ENCODE data around the gene CNTFR.
"Not testable (repeated sequence)": the region's sequence is repeated elsewhere in the genome, so short reads cannot be mapped to it uniquely, and the experiment has no call there.

CNTFR gene

DNA sequence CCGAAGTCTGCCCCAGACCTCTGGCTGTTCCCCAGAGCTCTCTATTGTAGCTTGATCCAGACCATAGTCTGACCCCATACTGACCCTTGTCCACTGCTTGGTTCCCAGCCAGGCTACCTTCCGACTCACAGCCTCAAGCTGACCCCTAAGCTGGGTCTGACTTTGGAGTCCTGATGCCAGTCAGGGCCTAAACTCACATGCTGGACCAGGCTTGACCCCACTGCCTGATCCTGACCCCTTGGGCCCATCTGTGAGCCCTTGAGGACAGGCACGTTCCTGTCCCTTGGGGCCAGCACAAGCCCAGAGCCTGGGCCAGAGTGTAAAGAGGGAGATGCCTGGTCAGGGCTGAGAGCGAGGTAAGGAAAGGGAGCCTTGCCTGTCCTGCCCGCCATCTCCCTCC is 34.0 kb downstream of the CNTFR start:
- no peak for DNase-seq (ENCODE audit: low read depth, low spot score)

DNA sequence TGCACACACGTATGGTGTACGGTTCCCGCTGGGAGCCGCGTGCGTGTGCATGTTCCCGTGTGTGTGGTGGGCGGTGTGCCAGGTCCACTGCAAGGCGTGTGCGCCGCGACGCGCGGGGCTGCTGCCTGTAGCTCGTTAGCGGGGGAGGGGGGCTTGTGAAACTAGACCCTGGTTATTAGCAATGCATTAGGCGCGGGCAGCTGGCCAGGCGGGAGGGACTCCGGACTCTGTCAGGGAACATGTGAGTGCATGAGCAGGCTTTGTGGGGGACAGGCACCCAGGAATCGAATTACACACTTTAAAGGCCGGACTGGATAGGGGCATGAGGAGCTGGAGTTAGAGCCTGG is 34.5 kb downstream of the CNTFR start:
- peak; percentile 36 for DNase-seq (ENCODE audit: low read depth, low spot score)

DNA sequence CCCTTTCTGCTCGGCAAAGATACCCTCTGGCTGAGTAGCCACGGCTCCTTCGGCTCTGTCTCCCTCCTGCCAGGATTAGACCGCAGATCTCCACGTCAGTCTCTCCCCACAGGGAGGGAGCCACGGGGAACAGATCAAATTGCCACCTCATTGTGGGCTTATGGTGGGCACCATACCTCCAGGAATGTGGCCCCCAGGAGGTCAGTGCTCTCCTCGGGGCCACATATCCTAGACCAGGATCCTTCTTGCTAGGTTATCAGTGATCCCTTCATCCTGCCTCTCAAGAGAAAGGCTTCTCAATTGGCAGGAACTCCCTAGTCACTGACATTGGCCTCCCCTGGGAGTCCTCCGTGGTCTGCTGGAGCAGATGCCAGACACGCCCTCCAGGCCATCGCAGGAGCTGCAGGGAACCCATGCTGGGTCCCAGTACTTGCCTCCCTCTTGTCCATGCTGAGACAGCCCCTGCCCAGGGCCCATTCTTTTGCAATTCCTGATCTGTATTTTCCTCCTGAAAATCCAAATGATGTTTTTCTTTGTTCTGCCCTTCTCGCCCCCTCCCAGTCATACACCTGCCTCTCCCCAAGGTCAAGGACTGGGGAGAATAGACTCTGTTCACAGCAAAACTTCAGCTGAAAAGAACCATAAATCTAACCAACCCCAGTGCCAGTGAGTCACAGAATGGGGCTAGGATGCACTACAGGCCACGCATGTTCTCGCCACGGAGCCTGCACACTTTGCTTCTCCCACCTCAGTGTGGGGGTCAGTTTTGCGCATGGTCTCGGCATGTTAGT is 35.1 kb downstream of the CNTFR start:
- no peak for DNase-seq (ENCODE audit: low read depth, low spot score)

DNA sequence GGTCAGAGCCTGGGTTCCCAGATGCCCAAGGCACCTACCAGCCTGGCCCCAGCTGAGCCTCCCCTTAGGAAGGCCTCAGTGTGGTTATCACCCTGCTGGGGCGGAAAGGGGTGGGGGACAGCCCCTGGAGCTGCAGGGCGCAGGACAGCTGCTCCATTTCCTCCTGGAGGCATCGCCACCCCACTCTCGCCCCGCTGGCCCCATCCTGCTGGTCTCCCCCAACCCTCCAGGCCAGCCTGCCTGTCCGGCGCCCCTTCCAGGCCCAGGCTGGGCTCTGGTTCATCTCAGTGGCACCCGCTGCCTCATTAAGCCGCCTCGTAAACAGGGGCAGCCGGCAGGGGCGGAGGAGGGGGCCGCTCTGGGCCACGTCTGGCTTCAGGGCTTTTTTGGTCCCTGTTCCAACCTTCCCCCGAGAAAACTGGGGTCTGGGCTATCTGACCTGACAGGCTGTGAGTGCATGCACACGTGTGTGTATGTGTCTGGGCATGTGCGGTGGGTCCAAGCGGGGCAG is 36.0 kb downstream of the CNTFR start:
- DNase-seq (ENCODE audit: low read depth, low spot score), result no peak

DNA sequence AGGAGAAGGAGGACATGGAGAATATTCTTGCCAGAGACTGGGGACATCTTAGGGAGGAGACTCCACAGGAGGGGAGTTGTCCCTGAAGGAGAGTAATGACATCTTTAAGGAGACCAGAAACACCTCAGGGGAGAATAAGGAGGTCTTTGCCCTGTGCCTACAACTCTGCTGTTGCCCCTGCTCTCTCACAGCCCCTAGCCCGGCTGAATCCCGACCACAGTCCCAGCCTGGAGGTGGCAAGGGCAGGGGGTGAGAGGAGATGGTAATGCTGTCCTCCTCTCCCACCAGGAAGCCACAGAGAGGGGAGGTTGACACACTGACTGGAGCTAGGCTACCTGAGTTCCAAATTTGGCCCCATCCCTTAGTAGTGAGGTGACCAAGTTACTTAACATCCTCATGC is 36.5 kb downstream of the CNTFR start:
- no peak for DNase-seq (ENCODE audit: low read depth, low spot score)

DNA sequence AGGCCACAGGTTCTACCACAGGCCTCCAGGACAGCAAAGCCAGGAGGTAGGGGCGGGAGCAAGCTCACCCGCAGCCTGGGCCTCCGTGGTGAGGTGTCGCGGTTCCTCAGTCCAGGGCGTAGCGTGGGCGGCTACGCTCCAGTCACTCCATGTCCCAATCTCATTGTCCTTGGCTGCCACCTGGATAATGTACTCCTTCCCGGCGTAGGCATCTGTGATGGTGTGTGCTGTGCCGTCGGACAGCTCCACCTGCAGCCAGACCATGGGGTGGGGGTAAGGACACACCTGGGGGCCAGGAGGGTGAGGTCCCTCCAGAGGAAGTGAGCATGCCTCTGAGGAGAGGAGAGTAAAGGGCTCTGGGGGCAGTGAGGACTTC is 36.9 kb downstream of the CNTFR start:
- no peak for DNase-seq (ENCODE audit: low read depth, low spot score)

DNA sequence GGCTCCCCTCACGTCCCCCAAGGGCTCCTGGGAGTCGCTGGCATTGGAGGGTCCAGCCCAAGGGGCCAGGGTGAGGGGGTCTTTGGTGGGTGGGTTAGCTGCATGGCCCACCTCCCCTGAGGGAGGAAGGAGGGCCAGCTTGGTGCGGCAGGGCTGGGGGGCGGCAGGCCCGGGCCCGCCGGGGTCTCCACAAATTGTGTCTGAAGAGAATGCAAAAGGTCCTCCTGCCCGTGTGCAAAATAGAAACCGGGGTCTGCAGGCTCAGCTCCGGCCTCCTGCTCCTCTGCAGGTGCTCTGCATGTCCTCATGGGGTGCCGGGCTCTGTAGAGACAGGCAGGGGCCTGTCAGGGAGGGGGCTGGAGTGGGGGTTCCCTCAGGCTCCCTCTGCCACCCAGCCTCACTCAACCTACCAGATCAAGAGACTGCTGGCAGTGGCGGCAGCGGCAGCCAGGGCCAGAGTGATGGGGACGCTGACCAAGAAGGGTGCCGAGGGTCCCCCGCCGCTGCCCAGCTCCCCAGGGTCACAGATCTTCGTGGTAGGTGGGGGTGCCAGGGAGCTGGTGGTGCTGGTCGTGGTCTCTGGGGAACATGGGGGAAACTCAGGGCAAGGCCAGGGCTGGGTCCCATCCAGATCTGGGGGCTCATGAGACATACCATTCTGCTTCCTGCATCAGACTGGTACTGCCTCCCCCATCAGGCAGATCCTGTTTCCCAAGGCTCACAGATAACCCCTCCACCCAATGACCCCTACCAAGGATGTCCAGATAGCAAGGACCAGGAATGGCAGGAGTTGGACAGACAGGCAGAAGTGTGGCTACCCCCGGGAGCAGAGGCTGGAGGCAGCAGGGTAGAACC is 37.5 kb downstream of the CNTFR start:
- no peak for DNase-seq (ENCODE audit: low read depth, low spot score)

DNA sequence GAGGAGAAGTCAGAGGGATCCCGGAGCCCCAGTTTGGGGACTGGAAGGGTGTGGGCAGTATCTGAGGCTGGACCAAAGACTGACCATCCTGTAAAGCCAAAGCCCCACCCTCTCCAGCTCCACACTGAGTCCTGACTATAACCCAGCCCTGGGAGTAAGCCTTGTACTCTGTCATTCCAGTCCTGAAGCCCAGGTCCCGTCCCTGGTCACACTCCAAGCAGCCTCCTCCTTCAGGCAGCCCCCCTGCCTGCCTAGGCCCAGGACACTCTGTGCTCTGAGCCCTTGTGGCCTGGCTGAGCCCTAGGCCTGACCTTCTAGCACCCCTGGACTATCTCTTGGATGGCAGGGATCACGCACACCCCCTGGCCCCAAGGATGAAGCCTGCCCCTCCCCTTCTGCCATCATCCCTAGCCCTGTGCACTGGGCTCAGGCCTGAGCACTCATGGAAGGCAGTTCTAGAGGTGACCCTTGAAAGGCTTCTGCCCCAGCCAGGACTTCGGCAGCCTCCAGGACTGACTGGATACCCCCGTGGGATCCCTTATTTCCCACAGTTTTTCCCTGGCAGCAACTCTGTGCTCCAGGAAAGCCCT is 38.7 kb downstream of the CNTFR start:
- DNase-seq (ENCODE audit: low read depth, low spot score), result no peak

DNA sequence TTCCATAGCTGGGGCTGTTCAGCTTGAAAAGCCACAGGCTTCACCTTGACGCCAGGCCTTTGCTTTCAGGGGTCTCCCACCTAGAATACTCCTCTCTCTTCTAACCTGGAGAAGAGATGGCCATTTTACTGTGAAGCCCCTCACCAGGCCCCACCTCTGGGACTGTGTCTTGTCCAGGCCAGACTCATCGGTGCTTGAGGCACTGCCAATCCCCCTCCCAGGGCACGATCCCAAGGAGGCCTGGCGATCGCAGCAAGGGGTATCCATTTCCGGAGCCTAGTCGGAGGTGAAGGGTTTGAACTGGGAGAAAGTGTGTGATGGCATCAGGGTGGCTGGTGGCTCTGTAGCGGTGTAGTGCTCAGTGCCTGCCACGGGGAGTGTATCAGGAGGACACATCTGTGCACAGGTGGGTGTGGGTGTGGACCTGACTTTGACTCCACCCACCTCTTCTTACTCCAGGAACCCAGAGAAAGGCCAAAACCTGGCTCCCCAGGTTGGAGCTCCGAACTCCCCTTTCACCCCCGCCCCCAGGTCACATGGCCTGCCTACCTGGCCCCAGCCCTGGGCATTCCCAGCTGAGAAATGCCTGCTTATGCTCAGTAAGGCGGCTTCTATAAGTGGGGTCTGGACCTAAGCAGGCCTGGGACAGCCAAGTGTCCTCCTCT is 39.4 kb downstream of the CNTFR start:
- DNase-seq (ENCODE audit: low read depth, low spot score), result no peak

DNA sequence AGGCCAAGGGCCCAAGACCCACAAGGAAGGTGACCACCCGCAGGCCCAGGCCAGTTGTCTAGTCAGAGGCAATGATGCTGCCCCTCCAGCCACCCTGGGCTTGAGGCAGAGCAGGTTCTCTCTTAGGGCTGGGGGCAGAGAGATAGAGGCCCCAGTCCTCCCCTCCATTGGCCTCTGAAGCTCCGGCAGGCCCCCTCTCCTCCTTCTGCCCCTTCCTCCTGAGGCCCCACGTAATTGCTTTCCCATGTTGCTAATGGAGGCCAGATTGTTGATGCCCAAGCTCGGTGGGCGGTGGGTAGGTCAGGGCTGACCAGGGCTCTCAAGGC is 40.2 kb downstream of the CNTFR start:
- DNase-seq (ENCODE audit: low read depth, low spot score), result no peak

DNA sequence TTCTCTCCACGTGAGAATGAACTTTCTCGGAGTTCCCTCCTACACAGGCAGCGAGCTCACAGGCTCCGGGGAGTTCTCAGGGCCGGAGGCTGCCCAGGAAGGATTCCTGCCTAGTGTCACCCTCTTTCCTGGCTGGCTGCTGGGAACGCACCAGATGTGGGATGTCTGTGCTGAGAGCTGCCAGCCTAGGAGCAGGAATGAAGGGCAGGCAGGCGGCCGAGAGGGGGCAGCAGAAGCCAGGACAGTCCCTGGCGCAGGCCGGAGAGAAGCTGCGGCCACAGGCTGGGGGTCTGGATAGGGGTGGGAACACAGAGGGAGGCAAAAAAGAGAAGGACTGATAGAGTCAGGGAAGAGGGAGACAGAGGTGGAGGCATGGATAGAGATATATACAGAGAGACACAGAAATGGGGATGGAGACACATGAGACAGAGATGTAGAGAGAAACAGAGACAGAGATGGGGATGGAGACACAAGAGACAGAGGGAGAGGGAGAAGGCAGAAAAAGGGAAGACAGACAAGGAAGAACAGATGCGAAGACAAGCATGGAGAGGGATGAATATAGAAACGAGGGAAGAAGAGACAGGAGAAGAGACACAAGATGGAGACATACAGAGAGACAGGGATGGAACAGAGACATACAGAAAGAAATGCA is 41.4 kb downstream of the CNTFR start:
- DNase-seq (ENCODE audit: low read depth, low spot score), result peak; percentile 81

DNA sequence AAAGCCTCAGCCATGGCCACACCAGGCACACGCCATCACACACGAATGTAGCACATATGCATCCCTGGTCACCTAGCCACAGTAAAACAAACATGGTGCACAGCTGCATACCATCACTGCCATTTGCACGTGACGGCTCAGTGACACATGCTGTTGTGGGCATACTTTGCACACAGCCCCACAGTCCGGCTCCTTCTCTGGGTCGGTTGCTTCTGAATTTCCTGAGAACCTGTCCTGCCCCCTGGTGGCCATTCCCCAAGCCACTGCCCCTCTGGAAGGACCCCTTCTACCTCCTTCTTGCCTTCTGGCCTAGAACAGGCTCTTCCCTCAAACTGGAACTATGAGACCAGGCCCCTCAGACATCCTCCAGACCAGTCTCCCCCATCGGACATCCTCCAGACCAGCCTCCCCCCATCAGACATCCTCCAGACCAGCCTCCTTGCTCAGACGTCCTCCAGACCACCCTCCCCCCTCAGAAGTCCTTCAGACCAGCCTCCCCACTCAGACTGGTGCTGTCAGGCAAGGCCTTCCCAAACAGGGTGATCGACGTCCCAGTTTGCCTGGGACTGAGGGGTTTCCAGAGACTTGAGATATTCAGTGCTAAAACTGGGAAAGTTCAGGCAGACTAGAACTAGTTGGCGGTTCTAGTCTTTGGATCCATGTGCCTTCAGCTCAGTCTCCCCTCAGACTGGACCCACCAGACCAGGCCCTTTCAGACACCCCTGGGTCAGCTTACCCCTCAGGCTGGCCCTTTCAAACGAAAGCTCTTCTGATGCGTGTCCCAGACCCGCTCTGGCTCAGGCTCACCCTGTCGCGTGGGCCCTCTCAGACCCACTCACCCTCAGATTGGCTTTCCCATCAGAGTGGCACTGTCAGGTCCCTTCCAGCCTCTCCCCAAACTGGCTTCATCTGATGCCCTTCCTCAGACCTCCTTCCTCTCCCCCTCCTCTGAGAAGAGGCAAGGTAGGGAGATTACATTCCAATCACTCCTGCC is 42.4 kb downstream of the CNTFR start:
- DNase-seq (ENCODE audit: low read depth, low spot score), result peak; percentile 90

DNA sequence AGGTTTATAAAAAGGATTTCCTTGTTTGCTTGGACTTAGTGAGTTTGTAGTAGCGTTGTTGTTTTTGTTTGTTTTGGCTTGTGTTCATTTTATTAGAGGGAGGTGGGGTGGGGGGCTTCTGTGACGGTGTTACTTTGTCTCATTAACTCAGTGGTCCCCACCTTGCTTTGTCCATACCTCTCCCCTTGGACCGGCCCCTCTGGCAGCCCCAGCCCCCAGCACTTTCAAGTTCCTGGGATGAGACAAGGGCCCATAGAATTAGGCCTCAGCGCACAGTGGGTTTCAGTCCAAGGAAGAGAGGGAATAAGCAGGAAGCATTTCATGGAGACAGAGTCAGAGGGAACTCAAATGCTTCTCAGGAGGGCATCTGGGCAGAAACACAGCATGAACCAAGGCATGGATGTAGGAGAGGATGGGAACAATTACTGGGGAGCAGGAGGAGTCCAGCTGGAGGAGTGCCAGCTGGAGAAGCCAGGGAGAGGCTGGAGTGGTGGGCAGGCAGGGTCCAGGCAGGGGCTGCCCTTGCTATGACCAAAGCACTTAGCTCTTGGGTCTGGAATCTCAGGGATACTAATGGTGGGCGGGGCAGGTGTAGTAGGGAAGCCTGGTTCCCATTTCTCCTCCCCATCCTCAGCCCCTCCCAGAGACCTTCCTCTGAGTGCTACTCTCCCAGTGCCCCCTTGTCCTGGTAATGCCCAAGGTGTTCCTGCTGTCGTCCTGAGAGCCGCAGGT is 43.3 kb downstream of the CNTFR start:
- DNase-seq (ENCODE audit: low read depth, low spot score), result no peak

DNA sequence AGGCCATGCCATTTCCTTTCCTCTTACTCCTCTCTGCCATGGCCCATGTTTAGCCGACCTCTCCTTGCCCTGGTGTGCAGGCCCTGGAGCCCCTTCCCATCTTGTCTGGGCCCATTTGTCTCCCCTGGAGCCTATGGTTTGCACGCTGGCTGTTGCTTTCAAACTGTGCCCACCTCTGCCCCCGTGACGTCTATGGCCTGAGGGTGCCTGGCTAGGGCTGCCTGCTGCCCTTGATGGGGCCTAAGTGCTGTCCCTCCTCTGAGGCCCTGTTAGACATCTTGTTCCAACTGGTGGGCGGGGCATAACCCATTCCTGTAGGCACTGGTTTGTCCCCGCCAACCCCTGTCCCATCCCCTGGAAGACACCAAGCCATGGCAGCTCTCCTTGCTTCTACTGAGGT is 44.0 kb downstream of the CNTFR start:
- no peak for DNase-seq (ENCODE audit: low read depth, low spot score)

DNA sequence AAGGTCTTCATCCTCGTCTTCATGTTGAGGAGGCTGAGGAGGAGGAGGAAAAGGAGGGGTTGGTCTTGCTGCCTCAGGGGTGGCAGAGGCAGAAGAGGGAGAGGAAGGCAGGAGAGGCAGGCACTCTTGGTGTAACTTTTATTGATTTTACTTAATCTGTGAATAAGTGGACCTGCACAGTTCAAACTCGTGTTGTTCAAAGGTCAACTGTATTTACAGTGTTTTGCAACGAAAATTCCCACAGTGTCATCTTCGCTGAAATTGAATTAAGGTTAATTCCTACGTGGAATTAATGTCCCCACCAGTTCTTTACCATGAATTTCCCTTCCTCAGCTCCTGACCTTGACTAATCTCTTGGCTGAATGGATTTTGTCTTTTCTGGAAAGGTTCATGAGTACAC is 45.5 kb downstream of the CNTFR start:
- no peak for DNase-seq (ENCODE audit: low read depth, low spot score)

DNA sequence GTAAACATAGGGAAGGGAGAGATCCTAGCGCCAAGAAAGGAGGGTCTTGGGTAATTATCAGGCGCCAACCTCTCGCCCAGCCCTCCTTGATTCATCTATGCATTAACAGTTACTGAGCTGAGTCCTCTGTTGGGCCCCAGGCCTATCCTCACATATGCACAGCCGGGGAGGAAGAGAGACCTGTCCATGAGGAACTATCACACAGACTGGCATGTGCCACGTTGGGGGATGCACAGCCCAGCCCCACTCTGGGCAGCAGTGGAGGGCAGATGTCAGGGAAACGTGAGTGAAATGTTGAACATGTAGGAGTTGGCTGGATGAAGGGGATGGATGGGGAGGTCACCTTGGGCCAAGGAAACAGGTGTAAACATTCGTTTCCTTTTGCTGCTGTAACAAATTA is 48.0 kb downstream of the CNTFR start:
- no peak for DNase-seq (ENCODE audit: low read depth, low spot score)

DNA sequence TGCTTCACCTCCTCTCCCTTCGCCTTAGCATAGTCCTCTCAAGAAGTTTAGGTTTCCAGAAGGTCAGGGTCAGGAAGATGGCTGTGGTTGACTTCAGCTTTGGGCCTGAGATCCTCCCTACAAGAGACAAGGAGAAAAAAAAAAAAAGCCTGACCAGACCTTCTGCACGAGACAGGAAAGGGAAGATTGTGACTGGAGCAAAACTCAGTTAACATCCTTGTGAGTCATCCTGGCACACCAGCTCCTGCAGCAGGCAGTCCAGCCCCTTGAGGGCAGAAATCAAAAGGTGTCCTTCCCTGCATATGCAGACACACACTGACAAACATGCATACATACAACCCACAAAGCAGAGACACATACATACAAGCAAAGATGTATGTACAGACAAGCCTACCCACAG is 48.7 kb downstream of the CNTFR start:
- DNase-seq (ENCODE audit: low read depth, low spot score), result peak; percentile 47

DNA sequence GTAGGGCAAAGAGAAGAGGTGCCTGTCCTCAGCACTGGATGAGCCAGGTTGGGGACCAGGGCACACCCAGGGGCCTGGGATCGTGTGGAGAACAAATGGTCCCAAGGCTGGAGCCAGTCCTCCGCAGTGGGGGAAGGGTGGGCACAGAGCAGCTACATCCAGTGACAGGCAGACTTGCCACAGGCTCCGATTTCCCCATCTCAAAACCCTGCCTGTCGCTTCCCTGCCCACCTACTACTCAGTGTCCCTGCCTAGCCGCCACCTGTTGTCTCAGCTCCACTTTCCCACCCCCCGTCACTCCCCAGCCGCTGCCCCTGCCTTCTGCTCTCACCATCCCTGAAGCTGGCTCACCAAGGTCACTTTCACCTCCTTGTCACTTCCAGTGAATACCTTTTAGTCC is 52.8 kb downstream of the CNTFR start:
- DNase-seq (ENCODE audit: low read depth, low spot score), result no peak

DNA sequence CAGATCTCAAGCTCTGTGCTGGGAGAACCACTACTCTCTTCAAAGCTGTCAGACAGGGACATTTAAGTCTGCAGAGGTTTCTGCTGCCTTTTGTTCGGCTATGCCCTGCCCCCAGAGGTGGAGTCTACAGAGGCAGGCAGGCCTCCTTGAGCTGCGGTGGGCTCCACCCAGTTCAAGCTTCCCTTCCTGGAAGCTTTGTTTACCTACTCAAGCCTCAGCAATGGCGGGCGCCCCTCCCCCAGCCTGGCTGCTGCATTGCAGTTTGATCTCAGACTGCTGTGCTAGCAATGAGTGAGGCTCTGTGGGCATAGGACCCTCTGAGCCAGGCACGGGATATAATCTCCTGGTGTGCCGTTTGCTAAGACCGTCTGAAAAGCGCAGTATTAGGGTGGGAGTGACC is 57.5 kb downstream of the CNTFR start:
- DNase-seq (ENCODE audit: low read depth, low spot score), result not testable (repeated sequence)

DNA sequence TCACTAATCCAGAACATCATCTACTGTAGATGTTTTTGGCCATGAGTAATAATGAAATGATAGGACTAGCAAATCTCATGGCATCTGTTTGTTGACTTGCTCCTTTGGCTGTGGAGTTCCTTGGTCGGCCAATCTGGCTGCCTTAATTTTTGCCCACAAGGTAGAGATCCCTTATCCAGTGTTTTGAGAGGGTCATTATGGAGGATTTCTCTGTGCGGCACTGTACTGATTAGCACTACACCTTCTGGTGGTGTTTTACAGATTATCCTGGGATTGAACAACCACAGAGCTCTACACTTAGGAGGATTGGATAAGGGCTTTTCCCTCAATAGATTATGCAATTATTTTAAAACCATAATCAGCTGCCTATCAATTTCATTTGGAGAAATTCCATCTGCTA is 63.5 kb downstream of the CNTFR start:
- DNase-seq (ENCODE audit: low read depth, low spot score), result no peak

Data from astrocyte of the hippocampus (primary cell).